GM12878 (cell line): Measurements from ENCODE around the gene CELF6. TPM values are rescaled to one million over a fixed set of nuclear protein-coding genes. Genes with fewer than 3 reads are reported as not detected.

Source experiments
- ATF3 ChIP-seq: IDR thresholded peaks from 2 replicates; pipeline ENCODE4 v1.6.1; 2011; ENCODE audit warnings: low read depth, mild to moderate bottlenecking, low read length, moderate library complexity, borderline replicate concordance; ENCODE audit errors: extremely low read depth
- ATF7 ChIP-seq: fragments of 450-650 bp; IDR thresholded peaks from 2 replicates; pipeline ENCODE4 v1.6.1; 2016; ENCODE audit warnings: low read depth, mild to moderate bottlenecking
- CEBPB ChIP-seq, 2 experiments: fragments of 150-350 bp in 1 of 2; IDR thresholded peaks; 2 replicates each; pipeline ENCODE4 v1.6.1; 2012 to 2014; ENCODE audit warnings: low read depth in 2 of 2, low read length in 2 of 2, borderline replicate concordance in 1 of 2, inconsistent platforms in 1 of 2
- EED ChIP-seq: sonication (generic); IDR thresholded peaks from 2 replicates; pipeline ENCODE4 v1.6.1; 2016; ENCODE audit warnings: antibody characterized with exemption, low read depth
- HDGF ChIP-seq: fragments of 450-650 bp; IDR thresholded peaks from 2 replicates; pipeline ENCODE4 v1.6.1; 2016; ENCODE audit warnings: antibody characterized with exemption
- IKZF2 ChIP-seq, 2 experiments: fragments of 450-650 bp; IDR thresholded peaks; 2 replicates each; pipeline ENCODE4 v1.6.1; 2017; ENCODE audit warnings: mild to moderate bottlenecking in 2 of 2, moderate library complexity in 2 of 2
- KAT2A ChIP-seq: conservative IDR thresholded peaks from 2 replicates; pipeline ENCODE4 v1.6.1; 2011; ENCODE audit warnings: low read depth, low read length; ENCODE audit not compliant: control insufficient read depth
- NFIC ChIP-seq: IDR thresholded peaks from 2 replicates; pipeline ENCODE4 v1.6.1; 2012; ENCODE audit warnings: low read depth, mild to moderate bottlenecking, inconsistent platforms, low read length, moderate library complexity
- NR2C2 ChIP-seq: IDR thresholded peaks from 2 replicates; pipeline ENCODE4 v1.6.1; 2011; ENCODE audit warnings: borderline replicate concordance, low read depth; ENCODE audit not compliant: control insufficient read depth, insufficient read length
- SPI1 ChIP-seq: IDR thresholded peaks from 2 replicates; pipeline ENCODE4 v1.6.1; 2011; ENCODE audit warnings: low read depth, mild to moderate bottlenecking, low read length, moderate library complexity, borderline replicate concordance; ENCODE audit not compliant: insufficient read depth
- SUZ12 ChIP-seq: fragments of 200-600 bp; sonication (generic); IDR thresholded peaks from one replicate; pipeline ENCODE4 v1.6.1; 2018; ENCODE audit warnings: antibody characterized with exemption, mild to moderate bottlenecking; ENCODE audit not compliant: unreplicated experiment
- TBL1XR1 ChIP-seq: IDR thresholded peaks from 2 replicates; pipeline ENCODE4 v1.6.1; 2012; ENCODE audit warnings: low read depth, low read length, improper control_type of control experiment
- TCF7 ChIP-seq: IDR thresholded peaks from 2 replicates; pipeline ENCODE4 v1.6.1; 2014; ENCODE audit warnings: antibody characterized with exemption, borderline replicate concordance
- USF1 ChIP-seq: IDR thresholded peaks from 2 replicates; pipeline ENCODE4 v1.6.1; 2011; ENCODE audit warnings: borderline replicate concordance, low read depth, mild to moderate bottlenecking, moderate library complexity, mixed read lengths, low read length; ENCODE audit not compliant: insufficient read depth; ENCODE audit errors: extremely low read length
- ZBED1 ChIP-seq: IDR thresholded peaks from 2 replicates; pipeline ENCODE4 v1.6.1; 2016; ENCODE audit warnings: borderline replicate concordance
- ZNF592 ChIP-seq: fragments of 450-650 bp; IDR thresholded peaks from 2 replicates; pipeline ENCODE4 v1.6.1; 2017; ENCODE audit warnings: mild to moderate bottlenecking, moderate library complexity
- polyA plus RNA-seq, 11 experiments: library from polyadenylated mRNA; depleted of rRNA in 4 of 11; unstranded in 6 of 11; stranded (reverse) in 5 of 11; fragments of >200 nt; fragmentation: Nextera tagmentation in 4 of 11; fragmentation: Illumina TruSeq in 1 of 11; extraction: Ambion mirVana in 4 of 11; extraction: Trizol in 1 of 11; gene quantifications; 1 replicate in 1 of 11; 2 replicates in 10 of 11; pipeline versions ENCODE4 v1.2.1 to v1.2.3, GENCODE V29; 2011 to 2016; ENCODE audit warnings: inconsistent platforms in 2 of 11, missing spikeins in 2 of 11, low read depth in 1 of 11
- total RNA-seq, 4 experiments: library from RNA; depleted of rRNA in 3 of 4; stranded (reverse); fragments of >200 nt in 3 of 4; fragmentation: Illumina TruSeq in 1 of 4; extraction: Trizol in 1 of 4; gene quantifications; 2 replicates each; pipeline versions ENCODE4 v1.2.1 to v1.2.3, GENCODE V29; 2013 to 2021
- TF ChIP-seq, protein P1 (sequence below): fragments of 450-650 bp; formaldehyde crosslinking; IDR thresholded peaks from 2 replicates; pipeline ENCODE4 v1.4.0; 2020; ENCODE audit warnings: mild to moderate bottlenecking, moderate library complexity
- TF ChIP-seq, protein P2 (sequence below): IDR thresholded peaks from 2 replicates; pipeline ENCODE4 v1.6.1; 2011; ENCODE audit warnings: borderline replicate concordance, low read depth, mild to moderate bottlenecking, moderate library complexity, low read length; ENCODE audit not compliant: insufficient read depth, poor library complexity, severe bottlenecking

Gene CELF6
- total and polyA plus RNA-seq, 10 of the 15 experiments (the other 5 are each of a cell fraction or from before 2014, with no cell fraction given), result 0.06 to 0.54 (median 0.23) TPM; not detected in 1

DNA sequence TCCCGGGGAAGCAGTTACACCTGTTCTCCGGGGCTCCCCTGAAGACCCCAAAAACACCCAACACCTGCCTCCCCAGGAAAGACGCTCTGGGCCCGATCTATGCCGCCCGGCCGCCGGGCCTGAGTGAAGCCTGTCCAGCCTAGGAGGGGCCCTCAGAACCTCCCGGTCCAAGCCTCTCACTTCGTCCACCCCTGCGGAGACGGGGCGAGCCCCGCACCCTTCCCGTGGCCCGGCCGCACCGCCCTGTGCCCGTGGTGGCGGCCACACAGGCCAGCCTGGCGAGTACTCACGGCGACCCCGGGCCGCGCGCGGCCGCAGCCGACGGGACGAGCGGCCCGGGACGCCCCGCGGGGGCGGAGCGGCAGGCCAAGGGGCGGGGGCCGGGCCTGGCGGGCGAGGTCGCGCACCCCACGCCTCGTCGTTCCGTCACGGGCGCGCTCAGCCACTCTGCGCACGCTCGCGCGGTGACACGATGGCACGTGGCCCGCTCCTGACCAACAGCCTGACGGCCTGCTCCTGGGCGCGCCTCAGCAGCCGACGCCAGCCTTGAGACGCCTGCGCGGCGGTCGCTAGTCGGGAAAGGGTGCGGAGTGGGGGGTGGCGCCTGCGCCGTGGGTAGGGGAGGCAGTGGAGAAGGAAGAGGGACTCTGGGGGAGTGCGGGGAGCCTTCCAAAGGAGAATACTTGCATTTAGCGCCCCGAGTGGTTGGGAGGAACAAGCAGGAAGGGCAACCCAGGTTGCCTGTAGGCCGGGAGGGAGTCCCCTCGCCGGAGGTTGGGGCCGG, 47.6 kb downstream of the CELF6 start, which contains the start of gene PARP6 (continued):
- no peak for TF ChIP-seq TBL1XR1
- TF ChIP-seq NFIC, result no peak
- peak; percentile 85; the same call in 1 of the 2 replicates for TF ChIP-seq ATF3
- TF ChIP-seq HDGF, result peak; percentile 95
- no peak for TF ChIP-seq ZNF592
- TF ChIP-seq, protein P1, sequence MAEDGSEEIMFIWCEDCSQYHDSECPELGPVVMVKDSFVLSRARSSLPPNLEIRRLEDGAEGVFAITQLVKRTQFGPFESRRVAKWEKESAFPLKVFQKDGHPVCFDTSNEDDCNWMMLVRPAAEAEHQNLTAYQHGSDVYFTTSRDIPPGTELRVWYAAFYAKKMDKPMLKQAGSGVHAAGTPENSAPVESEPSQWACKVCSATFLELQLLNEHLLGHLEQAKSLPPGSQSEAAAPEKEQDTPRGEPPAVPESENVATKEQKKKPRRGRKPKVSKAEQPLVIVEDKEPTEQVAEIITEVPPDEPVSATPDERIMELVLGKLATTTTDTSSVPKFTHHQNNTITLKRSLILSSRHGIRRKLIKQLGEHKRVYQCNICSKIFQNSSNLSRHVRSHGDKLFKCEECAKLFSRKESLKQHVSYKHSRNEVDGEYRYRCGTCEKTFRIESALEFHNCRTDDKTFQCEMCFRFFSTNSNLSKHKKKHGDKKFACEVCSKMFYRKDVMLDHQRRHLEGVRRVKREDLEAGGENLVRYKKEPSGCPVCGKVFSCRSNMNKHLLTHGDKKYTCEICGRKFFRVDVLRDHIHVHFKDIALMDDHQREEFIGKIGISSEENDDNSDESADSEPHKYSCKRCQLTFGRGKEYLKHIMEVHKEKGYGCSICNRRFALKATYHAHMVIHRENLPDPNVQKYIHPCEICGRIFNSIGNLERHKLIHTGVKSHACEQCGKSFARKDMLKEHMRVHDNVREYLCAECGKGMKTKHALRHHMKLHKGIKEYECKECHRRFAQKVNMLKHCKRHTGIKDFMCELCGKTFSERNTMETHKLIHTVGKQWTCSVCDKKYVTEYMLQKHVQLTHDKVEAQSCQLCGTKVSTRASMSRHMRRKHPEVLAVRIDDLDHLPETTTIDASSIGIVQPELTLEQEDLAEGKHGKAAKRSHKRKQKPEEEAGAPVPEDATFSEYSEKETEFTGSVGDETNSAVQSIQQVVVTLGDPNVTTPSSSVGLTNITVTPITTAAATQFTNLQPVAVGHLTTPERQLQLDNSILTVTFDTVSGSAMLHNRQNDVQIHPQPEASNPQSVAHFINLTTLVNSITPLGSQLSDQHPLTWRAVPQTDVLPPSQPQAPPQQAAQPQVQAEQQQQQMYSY (CRISPR knock-in tag), result no peak
- TF ChIP-seq USF1, result peak; percentile 97
- peak in 1 of 2 experiments; percentile 42; a peak in 2 of 4 replicates for TF ChIP-seq IKZF2 (IDR thresholded peaks at IDR 0.05)
- TF ChIP-seq KAT2A, result no peak
- TF ChIP-seq SUZ12, result no peak
- no peak for TF ChIP-seq ATF7
- no peak; the same call in 1 of the 2 replicates for TF ChIP-seq EED
- no peak for TF ChIP-seq ZBED1
- TF ChIP-seq CEBPB (IDR thresholded peaks at IDR 0.05; ENCODE audit: borderline replicate concordance in 1 of 2, low read depth in 2 of 2, low read length in 2 of 2), result no peak
- no peak for TF ChIP-seq NR2C2
- TF ChIP-seq, protein P2, sequence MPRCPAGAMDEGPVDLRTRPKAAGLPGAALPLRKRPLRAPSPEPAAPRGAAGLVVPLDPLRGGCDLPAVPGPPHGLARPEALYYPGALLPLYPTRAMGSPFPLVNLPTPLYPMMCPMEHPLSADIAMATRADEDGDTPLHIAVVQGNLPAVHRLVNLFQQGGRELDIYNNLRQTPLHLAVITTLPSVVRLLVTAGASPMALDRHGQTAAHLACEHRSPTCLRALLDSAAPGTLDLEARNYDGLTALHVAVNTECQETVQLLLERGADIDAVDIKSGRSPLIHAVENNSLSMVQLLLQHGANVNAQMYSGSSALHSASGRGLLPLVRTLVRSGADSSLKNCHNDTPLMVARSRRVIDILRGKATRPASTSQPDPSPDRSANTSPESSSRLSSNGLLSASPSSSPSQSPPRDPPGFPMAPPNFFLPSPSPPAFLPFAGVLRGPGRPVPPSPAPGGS, result no peak
- no peak for TF ChIP-seq SPI1
- no peak for TF ChIP-seq TCF7
